ENCODE data around the gene EGFR.

GRCh38 chr7:55053651-55054571 is 35.1 kb downstream of the EGFR start:
- TF ChIP-seq POLR2A (IDR thresholded peaks at IDR 0.05) (no peak), CTCF (IDR thresholded peaks at IDR 0.05) (no peak)

Measured in lower leg skin (tissue), 3 donors.